ENCODE data around the gene GXYLT2. TPM values are rescaled to one million over a fixed set of nuclear protein-coding genes. Genes with fewer than 3 reads are reported as not detected.

The GXYLT2 gene
- total RNA-seq, 2 donors from 2014 or later, result 0.08 TPM; not detected in 1

DNA sequence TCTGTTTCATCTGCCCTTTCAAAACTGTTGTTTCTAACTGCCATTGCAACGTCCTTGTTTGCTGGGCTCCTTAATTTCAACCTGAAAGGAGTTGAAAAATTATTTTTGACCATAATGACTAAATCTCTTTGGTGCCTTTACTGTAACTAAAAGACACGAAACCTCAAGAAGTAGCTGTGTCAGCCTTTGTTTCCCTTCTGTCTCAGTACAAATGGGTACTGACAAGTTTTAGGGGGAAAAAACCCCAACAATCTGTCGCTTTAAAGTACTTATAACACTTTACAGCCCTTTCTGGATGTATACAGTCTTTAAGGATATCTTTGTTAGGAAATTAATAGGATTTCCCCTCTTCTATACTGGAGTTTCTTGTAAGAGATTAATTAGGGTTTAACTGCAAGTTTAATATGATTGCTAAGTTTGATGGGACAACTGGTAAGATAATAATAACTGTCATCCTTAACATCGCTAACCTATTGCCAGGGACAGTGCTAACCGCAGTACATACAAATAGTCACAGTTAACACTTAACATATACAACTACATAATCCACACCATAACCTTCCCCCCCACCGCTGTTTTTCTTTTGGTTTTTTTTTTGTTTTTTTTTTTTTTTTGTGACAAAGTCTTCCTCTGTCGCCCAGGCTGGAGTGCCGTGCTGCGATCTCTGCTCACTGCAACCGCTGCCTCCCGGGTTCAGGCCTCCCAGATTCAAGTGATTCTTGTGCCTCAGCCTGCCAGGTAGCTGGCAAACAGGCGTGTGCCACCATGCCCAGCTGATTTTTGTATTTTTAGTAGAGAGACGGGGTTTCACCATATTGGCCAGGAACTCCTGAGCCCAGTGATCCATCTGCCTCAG is 1.7 kb downstream of the GXYLT2 start:
- Mint-ChIP-seq H3K27ac (no peak overlapping the region), H3K9me3 (no peaks in the 10 kb centered on the region), H3K36me3 (peaks cover 0 to 5% of the 10 kb centered on the region in 2 donors)
- no peak for ATAC-seq
- no peak for DNase-seq (ENCODE audit: low spot score in 2 of 2)

- peaks cover 0 to 5% of the 10 kb centered on the region in 2 donors for H3K36me3 Mint-ChIP-seq
- ATAC-seq, result no peak
- no peaks in the 10 kb centered on the region for H3K9me3 Mint-ChIP-seq
- DNase-seq (ENCODE audit: low spot score in 2 of 2), result no peak
- H3K27ac Mint-ChIP-seq, result no peak overlapping the region
These were observed 2.5 kb downstream of the GXYLT2 start for GRCh38 chr3:72890166-72890925.

GRCh38 chr3:72891053-72891855 is 3.4 kb downstream of the GXYLT2 start:
- Mint-ChIP-seq H3K36me3 (peaks cover 0 to 5% of the 10 kb centered on the region in 2 donors), H3K9me3 (no peaks in the 10 kb centered on the region)
- no peak for ATAC-seq

DNA sequence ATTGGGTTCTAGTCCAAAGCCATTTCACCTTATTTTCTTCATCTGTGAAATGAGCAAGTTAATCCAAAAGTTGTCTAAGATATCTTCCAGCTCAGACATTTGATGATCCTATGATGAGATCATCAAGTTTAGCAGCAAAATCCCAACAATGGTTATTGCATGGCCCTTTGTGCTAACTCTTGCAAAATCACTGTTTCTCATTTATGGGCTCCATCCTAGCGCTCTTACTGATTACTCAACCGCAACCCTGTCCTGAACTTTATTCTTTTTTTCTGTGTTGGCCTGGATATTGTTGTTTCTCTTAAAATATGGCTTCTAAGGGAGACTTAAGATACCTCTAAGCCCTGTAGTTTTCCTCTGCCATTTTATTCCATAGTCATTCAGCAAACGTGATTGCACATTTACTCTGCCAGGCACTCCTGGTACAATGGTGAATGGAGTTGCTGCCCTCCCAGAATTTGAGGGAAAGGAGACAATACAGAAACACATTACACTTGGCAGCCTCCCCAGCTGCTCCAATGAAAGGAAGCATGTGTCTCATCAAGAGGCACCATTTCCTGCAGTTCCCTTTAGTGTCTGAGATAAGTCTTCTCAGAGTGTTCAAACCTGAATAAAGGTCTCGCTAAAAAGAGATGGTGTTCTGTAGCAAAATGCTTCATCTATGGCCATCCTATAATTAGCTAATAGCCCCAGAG is 4.4 kb downstream of the GXYLT2 start:
- DNase-seq (ENCODE audit: low spot score in 2 of 2), result no peak
- ATAC-seq, result no peak
- H3K27ac Mint-ChIP-seq, result no peak overlapping the region
- no peaks in the 10 kb centered on the region for H3K9me3 Mint-ChIP-seq
- peaks cover 0 to 5% of the 10 kb centered on the region in 2 donors for H3K36me3 Mint-ChIP-seq

More at GRCh38 chr3:72891053-72891855, 3.4 kb downstream of the GXYLT2 start:
- H3K27ac Mint-ChIP-seq, result no peak overlapping the region
- DNase-seq (ENCODE audit: low spot score in 2 of 2), result no peak

GRCh38 chr3:72892870-72893269 is 5.0 kb downstream of the GXYLT2 start:
- no peak overlapping the region for H3K27ac Mint-ChIP-seq
- H3K9me3 Mint-ChIP-seq, result no peaks in the 10 kb centered on the region
- no peaks in the 10 kb centered on the region for H3K36me3 Mint-ChIP-seq
- DNase-seq (ENCODE audit: low spot score in 2 of 2) (peak in 1 of 2 donors; percentile 13), ATAC-seq (no peak)

DNA sequence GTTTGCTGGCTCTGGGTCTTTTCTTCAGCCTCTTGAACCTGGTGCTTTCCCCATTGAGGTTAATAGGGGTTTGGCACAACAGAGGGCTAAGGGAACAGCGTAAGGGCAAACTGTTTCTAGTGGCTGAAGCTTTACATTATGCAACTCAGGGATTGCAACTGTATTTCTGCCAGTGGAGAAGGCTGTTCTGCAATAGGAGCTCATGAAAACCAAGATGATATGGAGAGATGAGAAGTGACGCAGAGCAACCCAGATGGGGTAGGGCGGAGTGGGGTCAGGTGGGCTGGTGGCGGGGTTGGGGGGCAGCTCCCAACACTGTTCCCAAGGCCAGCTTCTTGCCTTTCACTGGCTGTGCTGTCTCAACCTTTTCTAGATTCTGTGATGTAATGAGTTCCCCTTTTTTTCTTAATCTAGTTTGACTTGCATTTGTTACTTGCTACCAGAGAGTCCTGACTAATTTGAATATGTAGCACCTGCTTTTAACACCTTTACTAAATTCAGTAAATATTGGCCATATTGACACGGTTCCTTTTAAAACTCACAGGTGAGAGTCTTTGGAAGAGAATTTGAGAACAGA is 7.2 kb downstream of the GXYLT2 start:
- no peak overlapping the region for H3K27ac Mint-ChIP-seq
- H3K9me3 Mint-ChIP-seq, result no peaks in the 10 kb centered on the region
- H3K36me3 Mint-ChIP-seq, result no peaks in the 10 kb centered on the region
- DNase-seq (ENCODE audit: low spot score in 2 of 2) (no peak), ATAC-seq (no peak)

- DNase-seq (ENCODE audit: low spot score in 2 of 2), result no peak
- ATAC-seq, result no peak
- Mint-ChIP-seq H3K27ac (no peak overlapping the region), H3K36me3 (no peaks in the 10 kb centered on the region), H3K9me3 (no peaks in the 10 kb centered on the region)
These were observed 9.3 kb downstream of the GXYLT2 start for GRCh38 chr3:72896996-72897757.

DNA sequence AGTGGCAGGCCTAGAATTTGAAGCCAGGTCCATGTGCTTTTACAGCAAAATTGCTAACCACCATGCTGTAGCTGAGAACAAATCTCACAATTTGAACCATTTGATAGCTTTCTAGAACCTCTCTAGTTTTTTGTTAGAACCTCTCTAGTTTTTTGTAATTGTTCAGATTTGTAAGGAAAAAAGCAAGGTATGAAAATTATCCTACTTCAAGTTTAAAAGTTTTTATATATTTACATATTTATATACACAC is 9.8 kb downstream of the GXYLT2 start:
- ATAC-seq, result no peak
- H3K9me3 Mint-ChIP-seq, result no peaks in the 10 kb centered on the region
- no peaks in the 10 kb centered on the region for H3K36me3 Mint-ChIP-seq
- no peak for DNase-seq (ENCODE audit: low spot score in 2 of 2)
- no peak overlapping the region for H3K27ac Mint-ChIP-seq

GRCh38 chr3:72899349-72899765 is 11.5 kb downstream of the GXYLT2 start:
- DNase-seq (ENCODE audit: low spot score in 2 of 2) (no peak), ATAC-seq (no peak)
- no peak overlapping the region for H3K27ac Mint-ChIP-seq
- H3K36me3 Mint-ChIP-seq, result no peaks in the 10 kb centered on the region
- H3K9me3 Mint-ChIP-seq, result no peaks in the 10 kb centered on the region

GRCh38 chr3:72900048-72900447 is 12.2 kb downstream of the GXYLT2 start:
- no peaks in the 10 kb centered on the region for H3K36me3 Mint-ChIP-seq
- no peaks in the 10 kb centered on the region for H3K9me3 Mint-ChIP-seq
- ATAC-seq, result no peak
- H3K27ac Mint-ChIP-seq, result no peak overlapping the region
- DNase-seq (ENCODE audit: low spot score in 2 of 2), result no peak

GRCh38 chr3:72901840-72902239 is 14.0 kb downstream of the GXYLT2 start:
- no peak for ATAC-seq

DNA sequence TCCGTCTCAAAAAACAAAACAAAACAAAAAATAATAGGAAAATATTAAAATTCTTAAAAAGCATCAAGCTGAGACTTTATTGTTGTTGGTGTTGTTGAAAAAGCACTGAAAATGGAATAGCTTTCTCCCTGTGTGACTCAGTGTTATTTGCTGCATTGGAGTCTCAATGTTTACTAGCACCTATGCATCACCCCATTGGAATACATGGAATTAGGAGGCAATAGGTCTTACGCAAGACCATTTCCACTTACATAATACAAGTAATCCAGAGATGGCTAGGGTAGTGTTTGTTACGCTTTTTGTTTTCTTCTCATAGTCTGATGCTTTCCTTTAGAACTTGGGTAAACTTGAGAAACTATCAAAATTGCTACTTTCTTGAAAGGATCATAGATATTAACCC is 15.2 kb downstream of the GXYLT2 start:
- ATAC-seq (no peak), DNase-seq (ENCODE audit: low spot score in 2 of 2) (no peak)
- Mint-ChIP-seq H3K27ac (no peak overlapping the region), H3K9me3 (no peaks in the 10 kb centered on the region), H3K36me3 (no peaks in the 10 kb centered on the region)

More at GRCh38 chr3:72901840-72902239, 14.0 kb downstream of the GXYLT2 start:
- DNase-seq (ENCODE audit: low spot score in 2 of 2), result no peak
- H3K9me3 Mint-ChIP-seq, result no peaks in the 10 kb centered on the region
- no peaks in the 10 kb centered on the region for H3K36me3 Mint-ChIP-seq
- H3K27ac Mint-ChIP-seq, result no peak overlapping the region

DNA sequence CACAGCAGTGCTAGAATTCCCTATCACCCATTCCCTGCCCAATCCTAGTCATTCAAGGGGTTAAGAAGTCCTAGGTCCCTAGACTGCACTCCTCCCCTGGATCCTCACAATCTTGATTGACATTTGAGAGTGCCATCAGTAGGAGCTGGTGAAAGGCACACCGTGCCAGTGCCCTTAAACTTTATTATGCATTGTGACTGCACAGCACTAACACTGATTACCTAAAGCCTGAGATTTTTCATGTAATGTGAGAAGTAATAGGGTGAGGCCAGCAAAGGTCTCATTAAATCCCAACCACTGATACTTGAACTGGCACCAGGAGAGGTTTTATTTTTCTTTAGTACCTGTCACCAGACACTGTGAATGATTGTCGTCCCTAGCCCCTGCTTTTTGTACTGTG is 16.3 kb downstream of the GXYLT2 start:
- no peak for DNase-seq (ENCODE audit: low spot score in 2 of 2)
- ATAC-seq, result no peak
- no peak overlapping the region for H3K27ac Mint-ChIP-seq

DNA sequence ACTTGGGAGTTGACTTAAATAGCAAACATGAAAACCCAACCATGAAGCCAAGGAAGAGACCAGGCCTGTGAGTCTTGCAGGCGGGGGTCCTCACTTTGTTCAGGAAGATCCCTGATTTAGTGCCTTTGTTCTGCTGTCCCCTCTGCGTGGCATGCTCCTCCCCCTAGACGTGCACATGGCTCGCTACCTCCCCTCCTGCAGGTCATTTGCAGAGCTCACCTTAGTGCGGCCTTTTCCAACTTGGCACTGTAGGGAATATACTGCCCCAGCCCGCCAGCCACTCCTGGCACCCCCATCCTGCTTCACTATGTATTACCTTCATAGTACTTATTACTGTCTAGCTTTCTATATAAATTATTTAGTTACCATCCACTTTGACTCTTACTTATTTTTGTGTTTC is 18.3 kb downstream of the GXYLT2 start:
- no peak overlapping the region for H3K27ac Mint-ChIP-seq
- DNase-seq (ENCODE audit: low spot score in 2 of 2) (no peak), ATAC-seq (no peak)
- H3K9me3 Mint-ChIP-seq, result no peaks in the 10 kb centered on the region
- no peaks in the 10 kb centered on the region for H3K36me3 Mint-ChIP-seq

More for the DNA sequence above, 16.3 kb downstream of the GXYLT2 start:
- no peaks in the 10 kb centered on the region for H3K9me3 Mint-ChIP-seq
- H3K36me3 Mint-ChIP-seq, result no peaks in the 10 kb centered on the region

GRCh38 chr3:72907131-72907711 is 19.4 kb downstream of the GXYLT2 start:
- no peak overlapping the region for H3K27ac Mint-ChIP-seq
- no peaks in the 10 kb centered on the region for H3K36me3 Mint-ChIP-seq
- H3K9me3 Mint-ChIP-seq, result no peaks in the 10 kb centered on the region
- DNase-seq (ENCODE audit: low spot score in 2 of 2) (no peak), ATAC-seq (no peak)

Measured in activated naive CD4-positive, alpha-beta T cell treated with anti-CD3 and anti-CD28 coated beads, Interleukin-2, amount 50 U/mL, for 72 hours (primary cell).